Thyroid gland (tissue), 4 donors: ENCODE measurements around the gene ALDH1A2. TPM values are rescaled to one million over a fixed set of nuclear protein-coding genes. Genes with fewer than 3 reads are reported as not detected.
"Not testable (repeated sequence)": the region's sequence is repeated elsewhere in the genome, so short reads cannot be mapped to it uniquely, and the experiment has no call there.

ENCODE experiments used
- DNase-seq, 2 donors: peaks; one replicate each; pipeline ENCODE4 v3.0.0-alpha.2; 2019
- H3K27ac ChIP-seq, 3 donors: fragments of 200-600 bp; sonication (generic); 1 replicate in 2 of 3; 2 replicates in 1 of 3; pipeline ENCODE4 v1.5.1; 2016 to 2019; ENCODE audit warnings: mild to moderate bottlenecking in 1 of 3, moderate library complexity in 1 of 3
- H3K27me3 ChIP-seq: fragments of 200-600 bp; sonication (generic); one replicate; pipeline ENCODE4 v1.5.1; 2019
- H3K36me3 ChIP-seq, 2 donors: fragments of 200-600 bp; sonication (generic); one replicate each; pipeline ENCODE4 v1.5.1; 2016 to 2019
- H3K4me1 ChIP-seq, 2 donors: fragments of 200-600 bp; sonication (generic); one replicate each; pipeline ENCODE4 v1.5.1; 2017 to 2019
- H3K4me3 ChIP-seq, 3 donors: fragments of 200-600 bp; sonication (generic); replicated peaks in 1 of 3; 1 replicate in 2 of 3; 2 replicates in 1 of 3; pipeline ENCODE4 v1.5.1; 2016; ENCODE audit warnings: mild to moderate bottlenecking in 1 of 3
- H3K9me3 ChIP-seq: fragments of 200-600 bp; sonication (generic); one replicate; pipeline ENCODE4 v1.5.1; 2017
- POLR2A ChIP-seq, 2 donors: fragments of 450-650 bp; IDR thresholded peaks; one replicate each; pipeline ENCODE4 v1.6.1; 2017; ENCODE audit warnings: antibody characterized with exemption in 2 of 2, mild to moderate bottlenecking in 2 of 2, moderate library complexity in 1 of 2
- WGBS, 2 donors: methylation state at CpG; one replicate each; pipeline ENCODE4 v1.1.5; 2017; 5-methylcytosine and 5-hydroxymethylcytosine counted together
- intact Hi-C: fragments of 100-400 bp; cut with DNase I; formaldehyde crosslinking; loops from one replicate; pipeline ENCODE4 v1.15.1; 2023
- total RNA-seq, 4 donors: library from RNA; depleted of rRNA; stranded (reverse); fragments of >200 nt; gene quantifications; one replicate each; pipeline ENCODE4 v1.2.3, GENCODE V29; 2016
- TF ChIP-seq, protein P1 (sequence below), 6 experiments: fragments of 200-600 bp in 3 of 6; fragments of 450-650 bp in 3 of 6; sonication (generic) in 3 of 6; IDR thresholded peaks; one replicate each; pipeline ENCODE4 v1.5.1; 2016 to 2019; ENCODE audit warnings: antibody characterized with exemption in 6 of 6, mild to moderate bottlenecking in 2 of 6, inconsistent platforms in 1 of 6, moderate library complexity in 1 of 6

Gene ALDH1A2
- 10 to 100 TPM in 1 of 4 donors, 1 to 10 TPM in 2, under 1 TPM in 1; 0.98 to 12.4 (median 7.3) TPM for total RNA-seq

GRCh38 chr15:58065445-58066041, at the start of gene ALDH1A2:
ALDH1A2 (minus strand) TSS chr15:58065711; CDS start chr15:58065650, 61 bp downstream.
- 2 to 10% methylated on average over 7 to 19 of the region's 75 CpGs for WGBS, 2 donors
- H3K27me3 ChIP-seq = peaks cover 26% of the 10 kb centered on the region

DNA sequence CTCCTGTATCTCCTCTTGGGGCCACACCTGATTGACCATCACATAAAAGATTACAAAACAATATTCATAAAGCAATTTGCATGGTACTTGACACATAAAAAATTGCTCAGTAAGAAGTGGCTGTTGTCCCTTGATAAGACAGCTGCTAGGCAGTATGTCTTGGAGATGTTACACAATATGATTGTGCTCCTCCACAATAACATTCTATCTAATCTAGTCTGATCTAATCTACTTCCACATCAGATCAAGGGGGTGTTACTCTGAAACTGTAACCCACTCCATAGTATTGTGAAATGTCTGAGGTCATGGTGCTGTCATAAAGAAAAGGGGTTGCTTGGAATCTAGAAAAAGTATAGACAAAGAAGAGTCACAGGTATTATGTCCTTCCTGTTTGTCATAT, 49.3 kb upstream of the ALDH1A2 start:
- H3K9me3 ChIP-seq = no peaks in the 10 kb centered on the region
- no peaks in the 10 kb centered on the region for H3K36me3 ChIP-seq
- no peak overlapping the region for H3K4me3 ChIP-seq
- DNase-seq = no peak
- TF ChIP-seq, protein P1, sequence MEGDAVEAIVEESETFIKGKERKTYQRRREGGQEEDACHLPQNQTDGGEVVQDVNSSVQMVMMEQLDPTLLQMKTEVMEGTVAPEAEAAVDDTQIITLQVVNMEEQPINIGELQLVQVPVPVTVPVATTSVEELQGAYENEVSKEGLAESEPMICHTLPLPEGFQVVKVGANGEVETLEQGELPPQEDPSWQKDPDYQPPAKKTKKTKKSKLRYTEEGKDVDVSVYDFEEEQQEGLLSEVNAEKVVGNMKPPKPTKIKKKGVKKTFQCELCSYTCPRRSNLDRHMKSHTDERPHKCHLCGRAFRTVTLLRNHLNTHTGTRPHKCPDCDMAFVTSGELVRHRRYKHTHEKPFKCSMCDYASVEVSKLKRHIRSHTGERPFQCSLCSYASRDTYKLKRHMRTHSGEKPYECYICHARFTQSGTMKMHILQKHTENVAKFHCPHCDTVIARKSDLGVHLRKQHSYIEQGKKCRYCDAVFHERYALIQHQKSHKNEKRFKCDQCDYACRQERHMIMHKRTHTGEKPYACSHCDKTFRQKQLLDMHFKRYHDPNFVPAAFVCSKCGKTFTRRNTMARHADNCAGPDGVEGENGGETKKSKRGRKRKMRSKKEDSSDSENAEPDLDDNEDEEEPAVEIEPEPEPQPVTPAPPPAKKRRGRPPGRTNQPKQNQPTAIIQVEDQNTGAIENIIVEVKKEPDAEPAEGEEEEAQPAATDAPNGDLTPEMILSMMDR (IDR thresholded peaks at IDR 0.05) = no peak
- no peak for TF ChIP-seq POLR2A (IDR thresholded peaks at IDR 0.05)
- no peak overlapping the region for H3K27ac ChIP-seq
- no peaks in the 10 kb centered on the region for H3K27me3 ChIP-seq
- intact Hi-C loops = loop anchor here (5.0 kb wide), 1 partner anchor 67 kb away; no protein-coding TSS in a partner anchor
- no peaks in the 10 kb centered on the region for H3K4me1 ChIP-seq

More at GRCh38 chr15:58065445-58066041, at the start of gene ALDH1A2:
- Histone ChIP-seq H3K9me3 (no peaks in the 10 kb centered on the region), H3K36me3 (no peaks in the 10 kb centered on the region), H3K4me3 (peak within 1 kb of the TSS; percentile 2 to 28 (median 17)), H3K27ac (no peak within 1 kb of the TSS), H3K4me1 (peaks cover 11 to 15% of the 10 kb centered on the region in 2 donors)
- TF ChIP-seq, protein P1 (IDR thresholded peaks at IDR 0.05) = no peak
- no peak for TF ChIP-seq POLR2A (IDR thresholded peaks at IDR 0.05)
- DNase-seq = peak in 1 of 2 donors; percentile 7
- intact Hi-C loops = loop anchor here (5.0 kb wide), 1 partner anchor 198 kb away; no protein-coding TSS in a partner anchor

DNA sequence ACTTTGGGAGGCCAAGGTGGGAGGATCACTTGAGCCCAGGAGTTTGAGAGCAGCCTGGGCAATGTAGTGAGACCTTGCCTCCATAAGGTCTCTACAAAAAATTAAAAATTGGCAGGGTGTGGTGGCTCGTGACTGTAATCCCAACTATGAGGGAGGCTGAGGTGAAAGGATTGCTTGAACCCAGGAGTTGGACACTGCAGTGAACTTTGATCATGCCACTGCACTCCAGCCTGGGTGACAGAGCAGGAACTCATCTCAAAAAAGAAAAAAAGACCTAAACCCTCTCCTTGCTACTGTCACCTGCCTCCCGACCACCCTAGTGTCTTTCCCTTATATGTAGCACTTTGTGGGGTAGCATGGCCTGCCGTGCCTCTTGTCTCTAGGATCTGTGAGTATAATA, 48.9 kb upstream of the ALDH1A2 start:
- Histone ChIP-seq H3K27ac (no peak overlapping the region), H3K36me3 (no peaks in the 10 kb centered on the region), H3K4me1 (no peaks in the 10 kb centered on the region), H3K9me3 (no peaks in the 10 kb centered on the region), H3K27me3 (no peaks in the 10 kb centered on the region), H3K4me3 (no peak overlapping the region)
- DNase-seq = no peak
- intact Hi-C loops = no loop called here
- 82 to 87% methylated on average over 3 of the region's 3 CpGs for WGBS, 2 donors
- TF ChIP-seq POLR2A (IDR thresholded peaks at IDR 0.05) = no peak
- TF ChIP-seq, protein P1 (IDR thresholded peaks at IDR 0.05) = no peak

DNA sequence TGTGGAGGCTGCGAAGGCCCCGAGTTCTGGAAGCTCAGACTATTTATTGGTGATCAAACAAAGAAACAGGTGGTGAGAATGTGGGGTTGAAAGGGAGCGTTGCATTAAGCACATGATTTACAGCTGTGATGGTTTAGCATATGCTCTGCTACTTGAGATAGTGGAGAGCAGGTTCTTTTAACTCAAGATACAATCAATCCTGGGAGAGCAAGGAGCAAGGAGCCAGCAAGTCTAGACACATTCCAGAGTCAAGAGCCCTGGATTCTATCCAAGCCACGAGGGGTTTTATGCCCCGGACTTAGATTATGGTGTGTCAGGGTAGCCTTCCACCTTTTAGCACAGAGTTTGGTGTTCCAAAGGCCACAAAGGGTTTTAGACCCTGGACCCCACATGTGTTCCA, 47.8 kb upstream of the ALDH1A2 start:
- H3K4me1 ChIP-seq, H3K27me3 ChIP-seq, H3K9me3 ChIP-seq, intact Hi-C loops, H3K36me3 ChIP-seq, H3K27ac ChIP-seq, H3K4me3 ChIP-seq: not testable (repeated sequence)
- DNase-seq = peak; percentile 16 to 41
- WGBS, 2 donors = 34 to 43% methylated on average over 5 of the region's 5 CpGs

GRCh38 chr15:58111718-58112104, 46.2 kb upstream of the ALDH1A2 start:
- no peaks in the 10 kb centered on the region for H3K9me3 ChIP-seq
- intact Hi-C loops = no loop called here
- DNase-seq = no peak
- 94 to 97% methylated on average over 5 of the region's 5 CpGs for WGBS, 2 donors
- H3K27me3 ChIP-seq = no peaks in the 10 kb centered on the region
- H3K36me3 ChIP-seq = no peaks in the 10 kb centered on the region
- no peak for TF ChIP-seq POLR2A (IDR thresholded peaks at IDR 0.05)
- TF ChIP-seq, protein P1 (IDR thresholded peaks at IDR 0.05) = no peak
- no peaks in the 10 kb centered on the region for H3K4me1 ChIP-seq
- H3K4me3 ChIP-seq = no peak overlapping the region
- H3K27ac ChIP-seq = no peak overlapping the region
